GM21576 (cell line): ENCODE measurements around the gene PC.
"Not testable (repeated sequence)": the region's sequence is repeated elsewhere in the genome, so short reads cannot be mapped to it uniquely, and the experiment has no call there.

Experiments
- ATAC-seq: cut with Tn5 transposase; IDR thresholded peaks from one replicate; pipeline ENCODE4 v1.9.1; 2021; ENCODE audit warnings: mild to moderate bottlenecking, moderate library complexity; ENCODE audit not compliant: unreplicated experiment

Gene PC

GRCh38 chr11:66981976-66982578 is 23.9 kb upstream of the PC start:
- no peak for ATAC-seq

DNA sequence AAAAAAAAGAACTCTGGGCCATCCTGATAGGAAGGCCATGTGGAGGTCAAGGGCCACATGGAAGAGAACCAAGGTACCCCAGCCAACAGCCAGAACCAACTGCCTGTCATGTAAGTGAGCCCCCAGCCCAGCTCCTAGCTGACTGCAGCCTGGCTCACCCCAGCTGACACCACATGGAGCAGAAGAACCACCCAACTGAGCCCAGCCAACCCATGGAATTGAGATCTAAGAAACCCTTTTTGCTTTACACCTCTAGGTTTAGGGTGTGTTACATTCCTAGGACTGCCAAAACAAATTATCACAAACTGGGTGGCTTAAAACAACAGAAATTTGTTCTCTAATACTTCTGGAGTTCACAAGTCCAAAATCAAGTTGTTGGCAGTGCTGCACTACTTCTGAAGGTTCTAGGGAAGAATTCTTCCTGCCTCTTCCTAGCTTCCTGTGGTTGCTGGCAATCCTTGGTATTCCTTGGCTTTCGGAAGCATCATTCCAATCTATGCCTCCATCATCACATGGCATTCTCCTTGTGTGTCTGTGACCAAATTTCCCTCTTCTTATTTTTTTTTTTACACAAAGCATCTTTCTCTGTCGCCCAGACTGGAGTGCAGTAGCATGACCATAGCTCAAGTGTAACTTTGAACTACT is 21.3 kb upstream of the PC start:
- ATAC-seq, result no peak

- ATAC-seq, result no peak
Observed at GRCh38 chr11:66978717-66979116, 20.5 kb upstream of the PC start.

DNA sequence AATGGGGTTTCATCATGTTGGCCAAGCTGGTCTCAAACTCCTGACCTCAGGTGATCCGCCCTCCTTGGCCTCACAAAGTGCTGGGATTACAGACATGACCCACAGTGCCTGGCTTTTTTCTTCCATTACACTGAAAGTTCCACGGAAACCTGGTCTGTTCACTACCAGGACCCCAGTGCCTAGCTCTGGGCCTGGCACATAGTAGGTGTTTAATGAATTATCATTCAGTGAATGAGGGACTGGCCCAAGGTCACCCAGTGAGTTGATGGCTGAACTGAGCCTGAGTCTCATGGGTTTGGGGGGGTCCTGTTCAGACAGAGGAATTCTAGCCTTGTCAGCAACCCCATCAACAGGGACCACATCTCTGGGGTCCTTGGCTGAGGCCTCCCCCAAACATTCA is 20.0 kb upstream of the PC start:
- ATAC-seq, result no peak

- no peak for ATAC-seq
Observed at GRCh38 chr11:66976925-66977324, 18.7 kb upstream of the PC start.

DNA sequence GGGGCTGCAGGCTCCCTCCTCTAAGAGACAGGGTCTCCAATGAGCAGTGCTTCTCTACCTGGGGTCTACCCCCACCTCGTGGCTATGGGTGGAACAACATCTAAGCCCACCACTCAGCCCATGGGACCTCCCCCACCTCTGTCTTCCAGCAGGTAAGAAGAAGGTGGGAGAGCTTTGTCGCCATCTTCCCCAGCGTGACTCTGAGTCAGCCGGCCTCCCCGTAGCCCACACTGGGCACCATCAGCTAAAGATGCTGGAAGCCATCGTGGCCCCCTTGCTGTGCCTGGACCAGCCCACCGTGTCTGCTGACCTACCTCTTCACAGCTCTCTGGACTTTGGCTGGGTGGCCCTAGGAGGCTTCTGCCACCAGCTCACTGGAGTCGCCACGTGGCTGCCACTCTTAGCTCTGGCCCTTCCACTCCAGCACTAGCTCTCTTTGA is 17.9 kb upstream of the PC start:
- ATAC-seq, result no peak

GRCh38 chr11:66975405-66976027 is 17.3 kb upstream of the PC start:
- no peak for ATAC-seq

- ATAC-seq, result no peak
Observed at GRCh38 chr11:66974724-66975404, 16.7 kb upstream of the PC start, which contains the start of gene C11orf86. Gene C11orf86, plus strand, starts transcription at chr11:66975304. Its CDS starts 59 bp downstream, at chr11:66975363.

- no peak for ATAC-seq
Observed at GRCh38 chr11:66973956-66974580, 15.9 kb upstream of the PC start.

DNA sequence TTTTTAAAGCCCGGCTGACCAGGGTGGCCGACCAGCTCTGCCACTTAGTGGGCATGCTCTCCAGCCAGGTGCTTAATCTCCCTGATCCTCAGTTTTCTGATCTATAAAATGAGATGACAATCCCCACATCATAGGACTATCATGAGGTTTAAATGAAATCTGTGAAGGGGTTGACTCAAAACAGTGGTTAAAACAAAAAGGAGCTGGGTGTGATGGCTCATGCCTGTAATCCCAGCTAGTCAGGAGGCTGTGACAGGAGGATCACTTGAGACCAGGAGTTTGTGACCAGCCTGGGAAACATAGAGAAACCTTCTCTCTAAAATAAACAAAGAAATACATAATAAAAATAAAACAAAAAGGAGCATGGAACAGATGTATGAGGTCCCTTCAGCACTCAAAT is 13.3 kb upstream of the PC start:
- ATAC-seq, result no peak

- no peak for ATAC-seq
Observed at GRCh38 chr11:66970807-66971442, 12.7 kb upstream of the PC start.

DNA sequence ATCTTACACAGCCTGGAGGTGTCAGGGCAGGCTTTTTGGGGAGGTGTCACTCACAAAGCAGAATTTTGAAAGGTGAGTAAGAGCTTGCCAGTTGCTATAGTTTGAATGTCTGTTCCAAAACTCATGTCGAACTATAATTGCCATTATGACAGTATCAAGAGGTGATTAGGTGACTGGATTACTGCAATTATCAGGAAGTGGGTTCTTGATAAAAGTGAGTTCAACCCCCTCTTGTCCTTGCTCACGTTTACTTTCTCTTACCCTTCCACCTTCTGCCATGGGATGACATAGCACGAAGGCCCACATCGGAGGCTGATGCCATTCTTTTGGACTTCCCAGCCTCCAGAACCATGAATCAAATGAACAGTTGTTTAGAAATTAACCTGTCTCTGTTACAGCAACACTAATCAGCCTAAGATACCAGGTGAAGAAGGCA is 12.2 kb upstream of the PC start:
- ATAC-seq, result no peak

GRCh38 chr11:66969584-66970225 is 11.5 kb upstream of the PC start:
- ATAC-seq, result no peak

- ATAC-seq, result no peak
Observed at GRCh38 chr11:66967670-66968425, 9.7 kb upstream of the PC start.

GRCh38 chr11:66966351-66966750 is 8.2 kb upstream of the PC start:
- ATAC-seq, result no peak

- ATAC-seq, result no peak
Observed at GRCh38 chr11:66964495-66964894, 6.3 kb upstream of the PC start.

DNA sequence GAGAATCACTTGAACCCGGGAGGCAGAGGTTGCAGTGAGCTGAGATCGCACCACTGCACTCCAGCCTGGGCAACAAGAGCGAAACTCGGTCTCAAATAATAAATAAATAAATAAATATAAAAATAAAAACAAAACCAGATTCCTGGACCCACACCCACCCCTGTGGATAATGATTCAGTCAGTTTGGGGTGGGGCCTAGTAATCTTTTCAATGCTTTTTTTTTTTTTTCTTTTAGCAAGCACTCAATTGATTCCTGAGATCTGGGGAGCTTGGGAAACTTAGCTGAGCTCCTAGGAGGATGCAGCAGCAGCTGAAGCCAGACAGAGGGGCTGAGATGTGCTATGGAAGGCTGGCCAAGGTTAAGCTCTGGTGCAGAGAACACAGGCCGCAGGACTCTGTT is 4.6 kb upstream of the PC start:
- ATAC-seq, result no peak

GRCh38 chr11:66962247-66962646 is 4.1 kb upstream of the PC start:
- ATAC-seq, result no peak

DNA sequence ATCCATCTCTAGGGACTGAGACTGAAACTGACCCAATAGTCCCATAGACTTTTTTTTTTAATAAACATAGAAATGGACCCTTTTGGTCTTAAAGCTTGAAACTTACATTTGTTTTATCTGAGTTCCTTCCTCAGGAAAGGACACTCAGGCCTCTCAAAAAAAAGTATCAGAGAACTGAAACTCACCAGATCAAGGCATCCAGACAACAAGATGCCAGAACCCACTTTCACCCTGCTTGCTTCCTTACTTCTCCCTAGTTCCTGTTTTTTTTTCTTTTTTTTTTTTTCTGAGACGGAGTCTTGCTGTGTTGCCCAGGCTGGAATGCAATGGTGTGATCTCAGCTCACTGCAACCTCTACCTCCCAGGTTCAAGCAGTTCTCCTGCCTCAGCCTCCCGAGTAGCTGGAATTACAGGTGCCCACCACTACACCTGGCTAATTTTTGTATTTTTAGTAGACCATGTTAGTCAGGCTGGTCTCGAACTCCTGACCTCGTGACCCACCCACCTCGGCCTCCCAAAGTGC is 3.6 kb upstream of the PC start:
- not testable (repeated sequence) for ATAC-seq

DNA sequence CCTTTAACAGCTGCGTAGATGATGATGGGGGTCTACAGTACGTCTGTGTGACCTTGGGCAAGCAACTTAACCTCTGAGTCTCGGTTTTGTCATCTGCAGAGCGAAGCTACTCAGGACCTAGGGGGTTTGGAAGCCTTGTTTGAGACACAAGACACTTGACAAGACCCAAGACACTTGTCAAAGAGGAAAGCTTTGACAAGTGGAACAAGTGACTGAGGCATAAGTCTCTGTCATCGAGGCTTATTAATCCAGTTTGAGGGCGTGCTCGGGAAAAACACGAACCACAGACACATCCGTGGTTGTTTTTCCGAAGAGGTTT is 732 bp upstream of the PC start:
- no peak for ATAC-seq
